Activated CD4-positive, alpha-beta memory T cell treated with anti-CD3 and anti-CD28 coated beads, Interleukin-2, amount 10 ng/mL, durations not matched to agents 7 days and 5 days (primary cell): ENCODE data around the gene RPL27. TPM values are rescaled to one million over a fixed set of nuclear protein-coding genes. Genes with fewer than 3 reads are reported as not detected.
"Not testable (repeated sequence)": the region's sequence is repeated elsewhere in the genome, so short reads cannot be mapped to it uniquely, and the experiment has no call there.

Source experiments
- CTCF ChIA-PET: fragments of 350-600 bp; sonication (Branson Sonifier 250); formaldehyde crosslinking; loops from one replicate; lab custom pipeline; 2021; ENCODE audit warnings: antibody characterized with exemption, inconsistent platforms; lab: Charles Lee
- POLR2A ChIA-PET: fragments of 350-600 bp; sonication (Branson Sonifier 250); formaldehyde crosslinking; loops from one replicate; lab custom pipeline; 2021; ENCODE audit warnings: antibody characterized with exemption; lab: Charles Lee
- DNase-seq: peaks from one replicate; pipeline ENCODE4 v3.0.0-alpha.2; 2020
- H3K27ac Mint-ChIP-seq: one replicate; pipeline ENCODE4 v1.8.0; 2021; ENCODE audit warnings: mild to moderate bottlenecking, mixed read lengths
- H3K27me3 Mint-ChIP-seq: one replicate; pipeline ENCODE4 v1.8.0; 2021; ENCODE audit warnings: mixed read lengths
- H3K36me3 Mint-ChIP-seq: one replicate; pipeline ENCODE4 v1.8.0; 2021; ENCODE audit warnings: low read depth, mixed read lengths
- H3K4me1 Mint-ChIP-seq: one replicate; pipeline ENCODE4 v1.8.0; 2021; ENCODE audit warnings: mixed read lengths
- H3K4me3 Mint-ChIP-seq: one replicate; pipeline ENCODE4 v1.8.0; 2021; ENCODE audit warnings: mild to moderate bottlenecking, mixed read lengths
- H3K9me3 Mint-ChIP-seq: one replicate; pipeline ENCODE4 v1.8.0; 2021; ENCODE audit warnings: mixed read lengths
- total RNA-seq, 2 experiments: library from RNA; stranded (reverse); gene quantifications; one replicate each; pipeline ENCODE4 v1.2.3, GENCODE V29; 2021

The RPL27 gene
- 100 to 1,000 TPM; 880 to 892 TPM for total RNA-seq

GRCh38 chr17:42997984-42998938, at the start of gene RPL27:
Gene RPL27 (plus strand): TSS chr17:42998419. CDS start chr17:42998751, 332 bp downstream.
- POLR2A ChIA-PET: interaction anchor here (0.6 to 3.4 kb wide), 43 partner anchors 11 to 1133 kb away, joined by 3 to 103 read pairs (median 7); partner anchors contain the start of genes AARSD1, BECN1, BRCA1 and DHX8
- Mint-ChIP-seq H3K9me3 (no peaks in the 10 kb centered on the region), H3K36me3 (peaks cover 58% of the 10 kb centered on the region), H3K27me3 (no peaks in the 10 kb centered on the region), H3K4me3 (peak within 1 kb of the TSS; percentile 94), H3K27ac (peak within 1 kb of the TSS; percentile 96), H3K4me1 (peaks cover 35% of the 10 kb centered on the region)
- CTCF ChIA-PET: interaction anchor here (0.7 to 2.9 kb wide), 30 partner anchors 8 to 1072 kb away, joined by 3 to 24 read pairs (median 4); partner anchors contain the start of genes AARSD1, BECN1, COA3 and DHX8
- DNase-seq: peak; percentile 98

GRCh38 chr17:42950044-42950783, 48.0 kb upstream of the RPL27 start:
- no peaks in the 10 kb centered on the region for H3K9me3 Mint-ChIP-seq

GRCh38 chr17:42953669-42954068, 44.5 kb upstream of the RPL27 start:
- no peaks in the 10 kb centered on the region for H3K27me3 Mint-ChIP-seq
- no peak overlapping the region for H3K4me3 Mint-ChIP-seq
- H3K27ac Mint-ChIP-seq: no peak overlapping the region
- POLR2A ChIA-PET: interaction anchor here (0.5 kb wide), 1 partner anchor 1112 kb away, joined by 3 read pairs; no protein-coding TSS in a partner anchor
- H3K4me1 Mint-ChIP-seq: peaks cover 10% of the 10 kb centered on the region
- DNase-seq: no peak
- CTCF ChIA-PET: no interaction called here
- peaks cover 44% of the 10 kb centered on the region for H3K36me3 Mint-ChIP-seq
- H3K9me3 Mint-ChIP-seq: no peaks in the 10 kb centered on the region

More at GRCh38 chr17:42950044-42950783, 48.0 kb upstream of the RPL27 start:
- no peak for DNase-seq
- Mint-ChIP-seq H3K4me1 (peaks cover 9% of the 10 kb centered on the region), H3K27me3 (no peaks in the 10 kb centered on the region), H3K27ac (no peak overlapping the region), H3K36me3 (peaks cover 28% of the 10 kb centered on the region), H3K4me3 (no peak overlapping the region)
- ChIA-PET CTCF (interaction anchor here (0.6 kb wide), 1 partner anchor 9 kb away, joined by 3 read pairs; no protein-coding TSS in a partner anchor), POLR2A (no interaction called here)

- POLR2A ChIA-PET: interaction anchor here (0.7 to 2.0 kb wide), 9 partner anchors 10 to 351 kb away, joined by 3 to 11 read pairs (median 3); partner anchors contain the start of genes BECN1, NBR1, PSME3 and RPL27
- peaks cover 22% of the 10 kb centered on the region for H3K4me1 Mint-ChIP-seq
- CTCF ChIA-PET: interaction anchor here (0.5 to 1.8 kb wide), 3 partner anchors 34 to 1282 kb away, joined by 3 to 8 read pairs (median 3); partner anchors contain the start of gene RPL27
- H3K9me3 Mint-ChIP-seq: no peaks in the 10 kb centered on the region
- peaks cover 23% of the 10 kb centered on the region for H3K36me3 Mint-ChIP-seq
- H3K27ac Mint-ChIP-seq: peak within 1 kb of the TSS; percentile 82
- no peaks in the 10 kb centered on the region for H3K27me3 Mint-ChIP-seq
- H3K4me3 Mint-ChIP-seq: peak within 1 kb of the TSS; percentile 87
- DNase-seq: peak; percentile 92
Measured at GRCh38 chr17:42964161-42964932, 33.9 kb upstream of the RPL27 start, which contains the start of gene AARSD1. Gene AARSD1 (minus strand): TSS chr17:42964454. CDS start chr17:42964440, 14 bp downstream.

GRCh38 chr17:42967925-42968324, 30.3 kb upstream of the RPL27 start:
- ChIA-PET POLR2A (interaction anchor here (1.0 to 1.5 kb wide), 2 partner anchors 13 to 400 kb away, joined by 3 read pairs; partner anchors contain the start of gene RUNDC1), CTCF (interaction anchor here (0.6 to 1.1 kb wide), 2 partner anchors 16 to 30 kb away, joined by 3 read pairs; partner anchors contain the start of gene RPL27)
- no peaks in the 10 kb centered on the region for H3K9me3 Mint-ChIP-seq
- H3K27me3 Mint-ChIP-seq: no peaks in the 10 kb centered on the region
- H3K27ac Mint-ChIP-seq: no peak overlapping the region
- H3K36me3 Mint-ChIP-seq: peaks cover 7% of the 10 kb centered on the region
- no peak for DNase-seq
- H3K4me3 Mint-ChIP-seq: no peak overlapping the region
- H3K4me1 Mint-ChIP-seq: peaks cover 15% of the 10 kb centered on the region

GRCh38 chr17:42969001-42969581, 29.1 kb upstream of the RPL27 start:
- no peak overlapping the region for H3K27ac Mint-ChIP-seq
- no peaks in the 10 kb centered on the region for H3K9me3 Mint-ChIP-seq
- peaks cover 8% of the 10 kb centered on the region for H3K4me1 Mint-ChIP-seq
- no peak overlapping the region for H3K4me3 Mint-ChIP-seq
- H3K27me3 Mint-ChIP-seq: no peaks in the 10 kb centered on the region
- CTCF ChIA-PET: interaction anchor here (1.1 to 1.6 kb wide), 2 partner anchors 29 kb away, joined by 3 to 4 read pairs; partner anchors contain the start of gene RPL27
- H3K36me3 Mint-ChIP-seq: peaks cover 6% of the 10 kb centered on the region
- POLR2A ChIA-PET: interaction anchor here (1.0 to 1.5 kb wide), 2 partner anchors 347 to 399 kb away, joined by 3 to 4 read pairs; no protein-coding TSS in a partner anchor
- DNase-seq: no peak

GRCh38 chr17:42971589-42971988, 26.6 kb upstream of the RPL27 start:
- H3K36me3 Mint-ChIP-seq: no peaks in the 10 kb centered on the region
- no peak for DNase-seq
- no peak overlapping the region for H3K27ac Mint-ChIP-seq
- H3K27me3 Mint-ChIP-seq: no peaks in the 10 kb centered on the region
- no peaks in the 10 kb centered on the region for H3K9me3 Mint-ChIP-seq
- CTCF ChIA-PET: interaction anchor here (1.2 kb wide), 1 partner anchor 26 kb away, joined by 3 read pairs; the partner anchor contains the start of gene RPL27
- POLR2A ChIA-PET: no interaction called here
- no peak overlapping the region for H3K4me3 Mint-ChIP-seq
- peaks cover 2% of the 10 kb centered on the region for H3K4me1 Mint-ChIP-seq

- H3K27me3 Mint-ChIP-seq, H3K4me1 Mint-ChIP-seq, H3K4me3 Mint-ChIP-seq, H3K27ac Mint-ChIP-seq, H3K36me3 Mint-ChIP-seq, H3K9me3 Mint-ChIP-seq, CTCF ChIA-PET, POLR2A ChIA-PET, DNase-seq: not testable (repeated sequence)
Measured at GRCh38 chr17:42973323-42973722, 24.9 kb upstream of the RPL27 start.

GRCh38 chr17:42975265-42975664, 23.0 kb upstream of the RPL27 start:
- Mint-ChIP-seq H3K27ac (no peak overlapping the region), H3K36me3 (peaks cover under 1% of the 10 kb centered on the region), H3K4me1 (peaks cover 13% of the 10 kb centered on the region), H3K27me3 (no peaks in the 10 kb centered on the region), H3K4me3 (no peak overlapping the region), H3K9me3 (no peaks in the 10 kb centered on the region)
- no peak for DNase-seq
- POLR2A ChIA-PET: no interaction called here
- CTCF ChIA-PET: interaction anchor here (1.1 kb wide), 1 partner anchor 151 kb away, joined by 3 read pairs; the partner anchor contains the start of gene BECN1

GRCh38 chr17:42975701-42976100, 22.5 kb upstream of the RPL27 start:
- ChIA-PET POLR2A (interaction anchor here (1.2 kb wide), 1 partner anchor 23 kb away, joined by 4 read pairs; the partner anchor contains the start of gene RPL27), CTCF (interaction anchor here (0.6 to 1.1 kb wide), 2 partner anchors 9 to 152 kb away, joined by 3 read pairs; partner anchors contain the start of gene BECN1)
- not testable (repeated sequence) for DNase-seq, H3K27me3 Mint-ChIP-seq, H3K36me3 Mint-ChIP-seq, H3K4me3 Mint-ChIP-seq, H3K9me3 Mint-ChIP-seq, H3K27ac Mint-ChIP-seq
- peaks cover 14% of the 10 kb centered on the region for H3K4me1 Mint-ChIP-seq
